SU-DHL-6 (cell line): ENCODE measurements around the gene RRAS2.

ENCODE experiments used
- H2AFZ ChIP-seq: fragments of 200-600 bp; sonication (generic); 2 replicates; pipeline ENCODE4 v1.6.1; 2014; ENCODE audit warnings: low read depth, mild to moderate bottlenecking, moderate library complexity, mixed read lengths, antibody characterized with exemption, low read length; ENCODE audit not compliant: severe bottlenecking
- H3F3A ChIP-seq: fragments of 200-600 bp; shearing (Covaris generic); 2 replicates; pipeline ENCODE4 v1.6.0; 2016; ENCODE audit warnings: antibody characterized with exemption, mild to moderate bottlenecking; ENCODE audit not compliant: insufficient read depth
- H3K27ac ChIP-seq: fragments of 200-600 bp; sonication (generic); 2 replicates; pipeline ENCODE4 v1.5.1; 2016; ENCODE audit warnings: low read depth, mild to moderate bottlenecking, low read length, moderate library complexity, mixed read lengths
- H3K27me3 ChIP-seq: fragments of 200-600 bp; sonication (generic), shearing (Covaris generic); 2 replicates; pipeline ENCODE4 v1.6.0; 2014; ENCODE audit warnings: mild to moderate bottlenecking, low read length
- H3K36me3 ChIP-seq: fragments of 200-600 bp; sonication (generic); 2 replicates; pipeline ENCODE4 v1.6.1; 2014; ENCODE audit warnings: mild to moderate bottlenecking, low read length, mixed read lengths
- H3K4me2 ChIP-seq: fragments of 300-600, 200-600 bp; shearing (Covaris generic), sonication (generic); 2 replicates; pipeline ENCODE4 v1.6.0; 2014; ENCODE audit warnings: low read length, low read depth, mild to moderate bottlenecking; ENCODE audit not compliant: poor library complexity, severe bottlenecking
- H3K4me3 ChIP-seq: fragments of 200-600 bp; sonication (generic); 2 replicates; pipeline ENCODE4 v1.5.1; 2014; ENCODE audit warnings: antibody characterized with exemption, low read length, mild to moderate bottlenecking, mixed read lengths; ENCODE audit not compliant: insufficient read depth, poor library complexity, severe bottlenecking
- H3K79me2 ChIP-seq: fragments of 200-600 bp; sonication (generic); 2 replicates; pipeline ENCODE4 v1.6.1; 2014; ENCODE audit warnings: mild to moderate bottlenecking, low read length, moderate library complexity; ENCODE audit not compliant: insufficient read depth
- H3K9ac ChIP-seq: fragments of 200-600 bp; sonication (generic); 2 replicates; pipeline ENCODE4 v1.7.0; 2014; ENCODE audit warnings: mild to moderate bottlenecking, low read length
- H3K9me2 ChIP-seq: fragments of 200-600 bp; sonication (generic); replicated peaks from 2 replicates; pipeline ENCODE4 v1.6.1; 2014; ENCODE audit warnings: low read length; ENCODE audit not compliant: insufficient read depth
- H3K9me3 ChIP-seq: fragments of 200-600 bp; sonication (generic); 2 replicates; pipeline ENCODE4 v1.6.1; 2014; ENCODE audit warnings: low read length, mixed read lengths; ENCODE audit not compliant: insufficient read depth
- H4K20me1 ChIP-seq: fragments of 200-600 bp; sonication (generic); 2 replicates; pipeline ENCODE4 v1.6.1; 2014; ENCODE audit warnings: low read depth, mild to moderate bottlenecking, antibody characterized with exemption, low read length, moderate library complexity, mixed read lengths
- EZH2phosphoT487 ChIP-seq: fragments of 200-600 bp; sonication (generic), shearing (Covaris generic); conservative IDR thresholded peaks from 2 replicates; pipeline ENCODE4 v1.6.1; 2018; ENCODE audit warnings: mild to moderate bottlenecking, antibody characterized with exemption, low read length, moderate library complexity, mixed read lengths
- TF ChIP-seq, protein P1 (sequence below): fragments of 200-600 bp; sonication (generic); IDR thresholded peaks from one replicate; pipeline ENCODE4 v1.5.1; 2017; ENCODE audit warnings: antibody characterized with exemption, mild to moderate bottlenecking, low read length, moderate library complexity; ENCODE audit not compliant: insufficient read depth, poor library complexity, severe bottlenecking

RRAS2 gene

DNA sequence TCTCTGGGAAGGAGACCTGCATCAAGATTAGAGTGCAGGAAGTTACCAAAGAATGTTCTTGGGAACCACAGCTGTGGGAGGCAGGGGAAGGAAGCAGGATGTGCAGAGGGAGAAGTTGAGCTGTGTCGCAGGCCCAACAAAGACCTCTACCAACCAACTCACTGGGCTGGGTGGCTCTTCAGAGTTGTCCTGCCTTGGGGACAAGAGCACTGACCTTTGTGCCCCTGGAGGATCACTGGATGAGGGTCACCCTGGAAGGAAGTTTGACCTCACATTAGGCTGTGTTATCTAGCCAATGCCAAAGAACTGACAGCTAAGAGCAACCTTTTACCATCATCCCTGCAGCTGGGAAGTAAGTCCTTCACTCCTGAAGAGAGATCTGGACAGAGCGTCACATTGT, 130.6 kb downstream of the RRAS2 start:
- H3F3A ChIP-seq = no peaks in the 10 kb centered on the region
- no peak overlapping the region for H3K4me2 ChIP-seq
- H3K36me3 ChIP-seq = no peaks in the 10 kb centered on the region
- H3K4me3 ChIP-seq = no peak overlapping the region
- no peaks in the 10 kb centered on the region for H3K79me2 ChIP-seq
- no peak overlapping the region for H3K27ac ChIP-seq
- H3K9ac ChIP-seq = no peak overlapping the region
- no peaks in the 10 kb centered on the region for H3K9me3 ChIP-seq
- H3K27me3 ChIP-seq = no peaks in the 10 kb centered on the region
- H4K20me1 ChIP-seq = no peaks in the 10 kb centered on the region
- TF ChIP-seq, protein P1, sequence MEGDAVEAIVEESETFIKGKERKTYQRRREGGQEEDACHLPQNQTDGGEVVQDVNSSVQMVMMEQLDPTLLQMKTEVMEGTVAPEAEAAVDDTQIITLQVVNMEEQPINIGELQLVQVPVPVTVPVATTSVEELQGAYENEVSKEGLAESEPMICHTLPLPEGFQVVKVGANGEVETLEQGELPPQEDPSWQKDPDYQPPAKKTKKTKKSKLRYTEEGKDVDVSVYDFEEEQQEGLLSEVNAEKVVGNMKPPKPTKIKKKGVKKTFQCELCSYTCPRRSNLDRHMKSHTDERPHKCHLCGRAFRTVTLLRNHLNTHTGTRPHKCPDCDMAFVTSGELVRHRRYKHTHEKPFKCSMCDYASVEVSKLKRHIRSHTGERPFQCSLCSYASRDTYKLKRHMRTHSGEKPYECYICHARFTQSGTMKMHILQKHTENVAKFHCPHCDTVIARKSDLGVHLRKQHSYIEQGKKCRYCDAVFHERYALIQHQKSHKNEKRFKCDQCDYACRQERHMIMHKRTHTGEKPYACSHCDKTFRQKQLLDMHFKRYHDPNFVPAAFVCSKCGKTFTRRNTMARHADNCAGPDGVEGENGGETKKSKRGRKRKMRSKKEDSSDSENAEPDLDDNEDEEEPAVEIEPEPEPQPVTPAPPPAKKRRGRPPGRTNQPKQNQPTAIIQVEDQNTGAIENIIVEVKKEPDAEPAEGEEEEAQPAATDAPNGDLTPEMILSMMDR = no peak
- TF ChIP-seq EZH2phosphoT487 = no peak
- H2AFZ ChIP-seq = no peak overlapping the region
- H3K9me2 ChIP-seq = no peaks in the 10 kb centered on the region
